MCF 10A (cell line): ENCODE results near the gene LRP2. TPM values are rescaled to one million over a fixed set of nuclear protein-coding genes. Genes with fewer than 3 reads are reported as not detected.

Experiments
- BruUV-seq: library from RNA; stranded (reverse); fragments of 400-500 nt; replicated peaks from 2 replicates; lab custom pipeline; 2021; lab: Mats Ljungman, UMichigan
- CTCF ChIA-PET: fragments of 300-600 bp; sonication (Branson Sonifier 250); formaldehyde crosslinking; extraction: SDS; loops from one replicate; lab custom pipeline; 2021; ENCODE audit warnings: antibody characterized with exemption, inconsistent platforms; lab: Yijun Ruan, JAX
- POLR2A ChIA-PET: fragments of 300-600, 350-650 bp; sonication (Branson Sonifier 250); formaldehyde crosslinking; extraction: SDS; loops from one replicate; lab custom pipeline; 2020; ENCODE audit warnings: antibody characterized with exemption, inconsistent platforms; lab: Yijun Ruan, JAX
- DNase-seq: peaks from one replicate; pipeline ENCODE4 v3.0.0-alpha.2; 2018; ENCODE audit not compliant: unreplicated experiment
- H3K27ac Mint-ChIP-seq: one replicate; pipeline ENCODE4 v1.8.0; 2022; ENCODE audit warnings: mild to moderate bottlenecking, low read depth, mixed read lengths; ENCODE audit not compliant: unreplicated experiment
- H3K27me3 Mint-ChIP-seq: one replicate; pipeline ENCODE4 v1.8.0; 2022; ENCODE audit warnings: mixed read lengths; ENCODE audit not compliant: insufficient read depth, unreplicated experiment
- H3K36me3 Mint-ChIP-seq: one replicate; pipeline ENCODE4 v1.8.0; 2022; ENCODE audit warnings: mild to moderate bottlenecking, moderate library complexity, mixed read lengths; ENCODE audit not compliant: insufficient read depth, unreplicated experiment
- H3K4me1 Mint-ChIP-seq: one replicate; pipeline ENCODE4 v1.8.0; 2022; ENCODE audit warnings: mixed read lengths; ENCODE audit not compliant: insufficient read depth, unreplicated experiment
- H3K4me3 Mint-ChIP-seq: one replicate; pipeline ENCODE4 v1.8.0; 2022; ENCODE audit warnings: mild to moderate bottlenecking, moderate library complexity, mixed read lengths; ENCODE audit not compliant: unreplicated experiment
- H3K9me3 Mint-ChIP-seq: one replicate; pipeline ENCODE4 v1.8.0; 2022; ENCODE audit warnings: mixed read lengths; ENCODE audit not compliant: unreplicated experiment
- intact Hi-C: fragments of 100-400 bp; cut with micrococcal nuclease; formaldehyde crosslinking; loops from 2 replicates; pipeline ENCODE4 v1.14.1; 2022
- total RNA-seq: library from RNA; stranded (reverse); gene quantifications from 2 replicates; pipeline ENCODE4 v1.2.3, GENCODE V29; 2022
- TF ChIP-seq, protein P1 (sequence below): fragments of 200-600 bp; IDR thresholded peaks from one replicate; pipeline ENCODE4 v1.8.0; 2022; ENCODE audit warnings: antibody characterized with exemption, mild to moderate bottlenecking; ENCODE audit not compliant: unreplicated experiment

LRP2 gene
- total RNA-seq, 1 experiment from 2014 or later = 0.07 TPM

DNA sequence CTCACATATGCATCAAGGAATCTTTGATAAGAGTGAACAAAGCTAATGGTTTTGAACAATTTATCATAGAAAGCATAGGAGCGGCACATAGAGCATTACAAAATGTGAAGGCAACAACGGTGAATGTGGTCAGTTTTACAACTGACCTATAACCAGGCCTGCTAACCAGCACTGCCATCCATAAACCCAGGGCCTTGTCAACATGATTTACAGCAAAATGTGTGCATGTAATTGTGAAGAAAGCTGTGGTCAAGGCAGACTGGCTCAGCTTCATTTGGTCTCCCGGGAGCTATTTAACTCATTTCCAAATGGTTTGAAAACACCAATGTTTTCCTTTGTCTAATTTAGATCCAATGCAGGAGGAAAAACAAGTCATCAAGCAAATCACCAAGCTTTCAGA lies 173.2 kb downstream of the LRP2 start:
- peaks cover 43% of the 10 kb centered on the region for H3K27me3 Mint-ChIP-seq
- no peaks in the 10 kb centered on the region for H3K4me1 Mint-ChIP-seq
- ChIA-PET POLR2A (interaction anchor here (0.7 to 0.8 kb wide), 2 partner anchors 69 to 86 kb away, joined by 3 read pairs; no protein-coding TSS in a partner anchor), CTCF (interaction anchor here (0.6 to 2.5 kb wide), 5 partner anchors 33 to 99 kb away, joined by 3 to 10 read pairs (median 4); no protein-coding TSS in a partner anchor)
- DNase-seq = no peak
- no TSS peak for BruUV-seq
- no peaks in the 10 kb centered on the region for H3K36me3 Mint-ChIP-seq
- H3K27ac Mint-ChIP-seq = no peak overlapping the region
- intact Hi-C loops = no loop called here
- H3K4me3 Mint-ChIP-seq = no peak overlapping the region
- TF ChIP-seq, protein P1, sequence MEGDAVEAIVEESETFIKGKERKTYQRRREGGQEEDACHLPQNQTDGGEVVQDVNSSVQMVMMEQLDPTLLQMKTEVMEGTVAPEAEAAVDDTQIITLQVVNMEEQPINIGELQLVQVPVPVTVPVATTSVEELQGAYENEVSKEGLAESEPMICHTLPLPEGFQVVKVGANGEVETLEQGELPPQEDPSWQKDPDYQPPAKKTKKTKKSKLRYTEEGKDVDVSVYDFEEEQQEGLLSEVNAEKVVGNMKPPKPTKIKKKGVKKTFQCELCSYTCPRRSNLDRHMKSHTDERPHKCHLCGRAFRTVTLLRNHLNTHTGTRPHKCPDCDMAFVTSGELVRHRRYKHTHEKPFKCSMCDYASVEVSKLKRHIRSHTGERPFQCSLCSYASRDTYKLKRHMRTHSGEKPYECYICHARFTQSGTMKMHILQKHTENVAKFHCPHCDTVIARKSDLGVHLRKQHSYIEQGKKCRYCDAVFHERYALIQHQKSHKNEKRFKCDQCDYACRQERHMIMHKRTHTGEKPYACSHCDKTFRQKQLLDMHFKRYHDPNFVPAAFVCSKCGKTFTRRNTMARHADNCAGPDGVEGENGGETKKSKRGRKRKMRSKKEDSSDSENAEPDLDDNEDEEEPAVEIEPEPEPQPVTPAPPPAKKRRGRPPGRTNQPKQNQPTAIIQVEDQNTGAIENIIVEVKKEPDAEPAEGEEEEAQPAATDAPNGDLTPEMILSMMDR = no peak
- H3K9me3 Mint-ChIP-seq = no peaks in the 10 kb centered on the region

DNA sequence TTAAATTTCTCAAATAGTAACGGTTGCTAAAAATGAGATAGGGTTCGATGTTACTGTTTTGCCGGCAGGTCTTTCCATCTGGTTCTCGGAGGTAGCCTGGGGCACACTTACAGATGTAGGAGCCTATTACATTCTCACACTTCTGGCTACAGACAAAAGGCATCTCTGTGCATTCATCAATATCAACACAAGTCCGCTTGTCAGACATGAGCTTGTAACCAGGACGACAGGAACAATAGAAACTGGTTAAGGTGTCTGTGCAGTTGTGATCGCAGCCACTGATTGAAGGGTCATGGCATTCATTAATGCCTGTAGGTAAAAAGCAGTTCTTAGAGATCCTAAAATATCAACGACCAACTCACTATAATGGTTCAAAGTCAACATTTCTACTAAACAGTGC lies 176.6 kb downstream of the LRP2 start:
- no peak overlapping the region for H3K4me3 Mint-ChIP-seq
- DNase-seq = no peak
- no peak overlapping the region for H3K27ac Mint-ChIP-seq
- peaks cover 29% of the 10 kb centered on the region for H3K27me3 Mint-ChIP-seq
- ChIA-PET CTCF (interaction anchor here (1.1 to 1.2 kb wide), 2 partner anchors 38 to 75 kb away, joined by 3 to 5 read pairs; no protein-coding TSS in a partner anchor), POLR2A (no interaction called here)
- no peaks in the 10 kb centered on the region for H3K9me3 Mint-ChIP-seq
- no peaks in the 10 kb centered on the region for H3K36me3 Mint-ChIP-seq
- no TSS peak for BruUV-seq
- H3K4me1 Mint-ChIP-seq = no peaks in the 10 kb centered on the region
- TF ChIP-seq, protein P1 = no peak
- intact Hi-C loops = no loop called here

DNA sequence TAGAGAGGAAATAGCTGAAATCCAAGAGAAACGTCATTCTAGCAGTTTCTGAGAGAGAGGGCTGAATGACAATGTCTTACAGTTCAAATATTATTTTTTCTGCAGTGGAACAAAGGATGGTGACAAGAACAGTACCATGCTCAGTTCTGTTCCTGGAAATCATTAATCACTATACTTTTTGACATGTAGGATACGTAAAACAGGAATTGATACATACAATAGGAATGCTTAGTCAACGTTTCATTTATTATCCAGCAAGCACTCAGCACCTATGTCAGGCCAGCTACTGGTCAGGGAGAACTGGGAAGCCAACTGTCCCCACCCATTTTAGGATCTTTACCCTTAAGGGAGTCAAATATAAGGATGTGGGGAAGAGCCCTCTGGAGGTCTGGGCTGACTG lies 178.3 kb downstream of the LRP2 start:
- intact Hi-C loops = no loop called here
- Mint-ChIP-seq H3K27me3 (peaks cover 19% of the 10 kb centered on the region), H3K36me3 (no peaks in the 10 kb centered on the region), H3K4me1 (no peaks in the 10 kb centered on the region), H3K4me3 (no peak overlapping the region), H3K27ac (no peak overlapping the region), H3K9me3 (no peaks in the 10 kb centered on the region)
- POLR2A ChIA-PET = no interaction called here
- CTCF ChIA-PET = interaction anchor here (0.5 to 1.0 kb wide), 2 partner anchors 13 to 235 kb away, joined by 3 read pairs; no protein-coding TSS in a partner anchor
- TF ChIP-seq, protein P1 = no peak
- no TSS peak for BruUV-seq
- DNase-seq = no peak

DNA sequence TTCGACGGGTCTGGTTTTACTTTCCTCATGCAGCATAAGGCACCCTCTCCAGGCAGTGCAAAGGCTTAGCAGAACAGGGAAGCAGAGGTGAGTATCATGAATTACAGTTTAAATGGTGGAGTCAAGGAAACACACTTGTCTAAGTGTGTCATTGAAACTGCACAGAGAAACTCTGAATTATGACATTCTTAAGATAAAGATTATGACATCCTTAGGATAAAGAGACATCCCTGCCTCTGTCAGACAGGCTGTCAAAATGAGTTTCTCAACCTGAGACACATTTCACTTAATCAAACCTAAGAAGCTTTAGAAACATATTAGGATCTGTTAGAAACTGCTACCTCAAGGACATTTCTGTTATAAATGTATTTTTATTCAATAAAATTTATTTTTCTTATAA lies 179.8 kb downstream of the LRP2 start:
- H3K27me3 Mint-ChIP-seq = peaks cover 18% of the 10 kb centered on the region
- intact Hi-C loops = no loop called here
- H3K9me3 Mint-ChIP-seq = no peaks in the 10 kb centered on the region
- H3K4me1 Mint-ChIP-seq = no peaks in the 10 kb centered on the region
- no TSS peak for BruUV-seq
- ChIA-PET CTCF (no interaction called here), POLR2A (interaction anchor here (0.5 kb wide), 1 partner anchor 625 kb away, joined by 3 read pairs; no protein-coding TSS in a partner anchor)
- no peak overlapping the region for H3K27ac Mint-ChIP-seq
- no peaks in the 10 kb centered on the region for H3K36me3 Mint-ChIP-seq
- TF ChIP-seq, protein P1 = no peak
- no peak overlapping the region for H3K4me3 Mint-ChIP-seq
- no peak for DNase-seq
